Spleen (tissue), 11 donors: ENCODE data around the gene DICER1. TPM values are rescaled to one million over a fixed set of nuclear protein-coding genes. Genes with fewer than 3 reads are reported as not detected.

Experiments used
- DNase-seq: peaks from one replicate; pipeline ENCODE4 v3.0.0-alpha.2; 2020
- H3K27ac ChIP-seq, 8 donors: fragments of 200-600 bp; sonication (generic) in 7 of 8; 1 replicate in 4 of 8; 2 replicates in 4 of 8; pipeline versions ENCODE4 v1.5.0 to v1.8.0; 2016 to 2021; ENCODE audit warnings: inconsistent platforms in 4 of 8, mild to moderate bottlenecking in 4 of 8, moderate library complexity in 1 of 8
- H3K27me3 ChIP-seq, 7 donors: fragments of 200-600 bp; sonication (generic) in 6 of 7; replicated peaks in 1 of 7; 1 replicate in 4 of 7; 2 replicates in 3 of 7; pipeline versions ENCODE4 v1.5.0 to v1.8.0; 2016 to 2021; ENCODE audit warnings: inconsistent platforms in 3 of 7, mild to moderate bottlenecking in 1 of 7
- H3K36me3 ChIP-seq, 6 donors: fragments of 200-600 bp; sonication (generic) in 5 of 6; 1 replicate in 4 of 6; 2 replicates in 2 of 6; pipeline versions ENCODE4 v1.5.0 to v1.8.0; 2016 to 2021; ENCODE audit warnings: inconsistent platforms in 2 of 6
- H3K4me1 ChIP-seq, 6 donors: fragments of 200-600 bp; sonication (generic) in 5 of 6; 1 replicate in 3 of 6; 2 replicates in 3 of 6; pipeline versions ENCODE4 v1.5.0 to v1.8.0; 2016 to 2021; ENCODE audit warnings: inconsistent platforms in 3 of 6
- H3K4me3 ChIP-seq, 8 donors: fragments of 200-600 bp; sonication (generic) in 7 of 8; 1 replicate in 4 of 8; 2 replicates in 4 of 8; pipeline versions ENCODE4 v1.5.0 to v1.8.0; 2016 to 2021; ENCODE audit warnings: inconsistent platforms in 4 of 8, mild to moderate bottlenecking in 4 of 8, moderate library complexity in 2 of 8
- H3K9me3 ChIP-seq, 8 donors: fragments of 200-600 bp; sonication (generic) in 7 of 8; 1 replicate in 4 of 8; 2 replicates in 4 of 8; pipeline versions ENCODE4 v1.5.0 to v1.8.0; 2016 to 2021; ENCODE audit warnings: inconsistent platforms in 4 of 8
- CTCF ChIP-seq, 11 experiments: fragments of 200-600 bp in 7 of 11; fragments of 450-650 bp in 4 of 11; sonication (generic) in 4 of 11; IDR thresholded peaks in 8 of 11; conservative IDR thresholded peaks in 3 of 11; 1 replicate in 7 of 11; 2 replicates in 4 of 11; pipeline versions ENCODE4 v1.4.0 to v1.8.0; 2016 to 2021; ENCODE audit warnings: antibody characterized with exemption in 11 of 11, inconsistent platforms in 4 of 11, mild to moderate bottlenecking in 1 of 11
- POLR2A ChIP-seq, 3 donors: fragments of 450-650 bp; IDR thresholded peaks; one replicate each; pipeline ENCODE4 v1.5.1; 2017; ENCODE audit warnings: antibody characterized with exemption in 3 of 3, mild to moderate bottlenecking in 1 of 3
- POLR2AphosphoS5 ChIP-seq, 3 donors: sonication (generic); formaldehyde crosslinking; IDR thresholded peaks; one replicate each; pipeline ENCODE4 v1.5.1; 2017; ENCODE audit warnings: antibody characterized with exemption in 3 of 3
- WGBS, 5 donors: extraction: QIAGEN DNeasy Blood & Tissue Kit in 3 of 5; methylation state at CpG; one replicate each; pipeline versions ENCODE4 v1.1.5 to v1.1.7; 2013 to 2018; 5-methylcytosine and 5-hydroxymethylcytosine counted together
- intact Hi-C: fragments of 100-400 bp; cut with DNase I; formaldehyde crosslinking; loops from one replicate; pipeline ENCODE4 v1.15.0; 2023; ENCODE audit warnings: low total_unique reads
- polyA plus RNA-seq, 3 donors: library from polyadenylated mRNA; stranded (reverse); fragments of 200-250 nt; gene quantifications; one replicate each; pipeline ENCODE4 v1.2.1, GENCODE V29; 2013
- total RNA-seq, 7 donors: library from RNA; depleted of rRNA in 3 of 7; stranded (reverse); fragments of >200 nt in 3 of 7; fragmentation: NEBNext Ultra II Directional in 4 of 7; extraction: Animal tissue kit (Norgen Biotek cat#: 25700) in 4 of 7; gene quantifications; one replicate each; pipeline versions ENCODE4 v1.1.0 to v1.2.1, GENCODE V29; 2016 to 2021
- donor health status: healthy with polysubstance abuse.
- donor health status: DM: no; HTN: no; CAD: no; lungs with moderate emphysema.
- donor health status: DM: no; HTN: no; CAD: no.
- donor health status: Bipolar disorder and iron deficiency.
- donor health status: healthy.
- donor health status: DM: no; HTN: no; CAD: no.
- donor health status: DM: yes; HTN: yes; CAD: no.

Gene DICER1
- total and polyA plus RNA-seq, 10 donors = 7.1 to 124 (median 73.5) TPM

- no peaks in the 10 kb centered on the region for H3K27me3 ChIP-seq
- no peaks in the 10 kb centered on the region for H3K9me3 ChIP-seq
- no peak overlapping the region for H3K27ac ChIP-seq
- H3K36me3 ChIP-seq = peaks cover 0 to 21% (median 0%) of the 10 kb centered on the region in 6 donors
- DNase-seq = no peak
- no peak for TF ChIP-seq CTCF (IDR thresholded peaks at IDR 0.05 in 8 of 11, conservative IDR thresholded peaks at IDR 0.05 in 3 of 11)
- no peak for TF ChIP-seq POLR2A (IDR thresholded peaks at IDR 0.05)
- TF ChIP-seq POLR2AphosphoS5 (IDR thresholded peaks at IDR 0.05) = no peak
- intact Hi-C loops = no loop called here
- 72 to 88% (median 84%) methylated on average over 2 of the region's 2 CpGs for WGBS, 5 donors
- no peak overlapping the region for H3K4me3 ChIP-seq
- peaks cover 0 to 12% (median 3%) of the 10 kb centered on the region in 6 donors for H3K4me1 ChIP-seq
These were observed 39.7 kb upstream of the DICER1 start for GRCh38 chr14:95196826-95197545.

GRCh38 chr14:95196268-95196667 lies 38.9 kb upstream of the DICER1 start:
- no peak overlapping the region for H3K27ac ChIP-seq
- no peak for DNase-seq
- no peaks in the 10 kb centered on the region for H3K27me3 ChIP-seq
- H3K4me3 ChIP-seq = no peak overlapping the region
- intact Hi-C loops = no loop called here
- no peaks in the 10 kb centered on the region for H3K9me3 ChIP-seq
- TF ChIP-seq CTCF (IDR thresholded peaks at IDR 0.05 in 8 of 11, conservative IDR thresholded peaks at IDR 0.05 in 3 of 11) = peak in 8 of 11 experiments; percentile 22 to 59 (median 44)
- TF ChIP-seq POLR2AphosphoS5 (IDR thresholded peaks at IDR 0.05) = no peak
- no peak for TF ChIP-seq POLR2A (IDR thresholded peaks at IDR 0.05)
- peaks cover 0 to 25% (median 0%) of the 10 kb centered on the region in 6 donors for H3K36me3 ChIP-seq
- H3K4me1 ChIP-seq = peaks cover 0 to 19% (median 6%) of the 10 kb centered on the region in 6 donors
- WGBS, 5 donors = 18 to 26% (median 24%) methylated on average over 5 of the region's 5 CpGs

GRCh38 chr14:95195031-95195430 lies 37.7 kb upstream of the DICER1 start:
- Histone ChIP-seq H3K36me3 (peaks cover 0 to 35% (median 0%) of the 10 kb centered on the region in 6 donors), H3K4me1 (peaks cover 0 to 30% (median 7%) of the 10 kb centered on the region in 6 donors), H3K27ac (no peak overlapping the region), H3K27me3 (no peaks in the 10 kb centered on the region), H3K4me3 (no peak overlapping the region), H3K9me3 (no peaks in the 10 kb centered on the region)
- 83 to 93% (median 90%) methylated on average over 6 of the region's 6 CpGs for WGBS, 5 donors
- intact Hi-C loops = no loop called here
- no peak for TF ChIP-seq CTCF (IDR thresholded peaks at IDR 0.05 in 8 of 11, conservative IDR thresholded peaks at IDR 0.05 in 3 of 11)
- no peak for TF ChIP-seq POLR2A (IDR thresholded peaks at IDR 0.05)
- TF ChIP-seq POLR2AphosphoS5 (IDR thresholded peaks at IDR 0.05) = no peak
- no peak for DNase-seq

- Histone ChIP-seq H3K36me3 (peaks cover 0 to 35% (median 0%) of the 10 kb centered on the region in 6 donors), H3K9me3 (peaks cover 0 to 7% (median 0%) of the 10 kb centered on the region in 8 donors), H3K4me3 (no peak overlapping the region), H3K27me3 (no peaks in the 10 kb centered on the region), H3K4me1 (peaks cover 0 to 47% (median 7%) of the 10 kb centered on the region in 6 donors), H3K27ac (no peak overlapping the region)
- 63 to 83% (median 67%) methylated on average over 6 of the region's 6 CpGs for WGBS, 5 donors
- no peak for DNase-seq
- intact Hi-C loops = no loop called here
- TF ChIP-seq POLR2A (IDR thresholded peaks at IDR 0.05) (no peak), POLR2AphosphoS5 (IDR thresholded peaks at IDR 0.05) (no peak), CTCF (IDR thresholded peaks at IDR 0.05 in 8 of 11, conservative IDR thresholded peaks at IDR 0.05 in 3 of 11) (no peak)
These were observed 35.8 kb upstream of the DICER1 start for GRCh38 chr14:95193081-95193480.
